Vagina (tissue), 2 donors: ENCODE results near the gene C10orf143. TPM values are rescaled to one million over a fixed set of nuclear protein-coding genes. Genes with fewer than 3 reads are reported as not detected.

Experiments
- DNase-seq, 2 donors: peaks; one replicate each; pipeline ENCODE4 v3.0.0-alpha.2; 2017; ENCODE audit errors: extremely low spot score in 2 of 2
- H3K27ac ChIP-seq: fragments of 200-600 bp; sonication (generic); one replicate; pipeline ENCODE4 v1.5.1; 2019
- H3K27me3 ChIP-seq: fragments of 200-600 bp; sonication (generic); one replicate; pipeline ENCODE4 v1.5.1; 2019
- H3K36me3 ChIP-seq, 2 donors: fragments of 200-600 bp; sonication (generic); one replicate each; pipeline ENCODE4 v1.5.1; 2017 to 2019
- H3K4me1 ChIP-seq: fragments of 200-600 bp; sonication (generic); one replicate; pipeline ENCODE4 v1.5.1; 2019
- H3K4me3 ChIP-seq, 2 donors: fragments of 200-600 bp; sonication (generic); 1 replicate in 1 of 2; 2 replicates in 1 of 2; pipeline ENCODE4 v1.5.1; 2016 to 2019
- H3K9me3 ChIP-seq: fragments of 200-600 bp; sonication (generic); one replicate; pipeline ENCODE4 v1.5.1; 2019
- POLR2A ChIP-seq, 2 donors: fragments of 450-650 bp; IDR thresholded peaks; one replicate each; pipeline ENCODE4 v1.6.1; 2017; ENCODE audit warnings: antibody characterized with exemption in 2 of 2, mild to moderate bottlenecking in 2 of 2, moderate library complexity in 2 of 2
- POLR2AphosphoS5 ChIP-seq, 2 donors: sonication (generic); formaldehyde crosslinking; IDR thresholded peaks; one replicate each; pipeline ENCODE4 v1.9.0; 2017; ENCODE audit warnings: antibody characterized with exemption in 2 of 2, mild to moderate bottlenecking in 2 of 2, low read depth in 1 of 2; ENCODE audit not compliant: insufficient read depth in 1 of 2
- intact Hi-C: fragments of 100-400 bp; cut with DNase I; formaldehyde crosslinking; loops from one replicate; pipeline ENCODE4 v1.15.1; 2023
- total RNA-seq: library from RNA; depleted of rRNA; stranded (reverse); fragments of >200 nt; gene quantifications from one replicate; pipeline ENCODE4 v1.2.3, GENCODE V29; 2016
- TF ChIP-seq, protein P1 (sequence below), 3 experiments: fragments of 450-650 bp in 2 of 3; fragments of 200-600 bp in 1 of 3; sonication (generic) in 1 of 3; IDR thresholded peaks; one replicate each; pipeline ENCODE4 v1.5.1; 2017 to 2019; ENCODE audit warnings: antibody characterized with exemption in 3 of 3, mild to moderate bottlenecking in 2 of 3, moderate library complexity in 2 of 3

C10orf143 gene
- total RNA-seq, 1 donor from 2014 or later, result 0.74 TPM

DNA sequence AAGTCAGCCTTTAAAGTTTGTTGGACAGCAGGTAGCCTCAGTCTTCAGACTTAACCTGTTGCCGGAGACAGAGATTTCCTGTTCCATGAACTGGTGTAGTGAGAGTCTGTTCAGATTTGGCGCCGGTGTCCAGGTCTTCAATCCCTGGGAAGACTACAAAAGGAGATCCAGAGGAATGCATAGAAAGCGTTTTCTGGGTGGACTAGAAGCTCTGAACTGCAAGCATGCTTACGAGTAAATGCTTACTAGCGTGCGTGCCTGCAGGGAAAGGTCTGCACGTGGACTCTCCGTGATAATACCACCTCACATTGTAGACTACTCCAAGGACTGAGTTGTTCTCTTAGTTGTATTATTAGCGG, 26.4 kb upstream of the C10orf143 start:
- TF ChIP-seq POLR2A (IDR thresholded peaks at IDR 0.05) (no peak), POLR2AphosphoS5 (IDR thresholded peaks at IDR 0.05; ENCODE audit: insufficient read depth in 1 of 2, low read depth in 1 of 2) (no peak)
- TF ChIP-seq, protein P1, sequence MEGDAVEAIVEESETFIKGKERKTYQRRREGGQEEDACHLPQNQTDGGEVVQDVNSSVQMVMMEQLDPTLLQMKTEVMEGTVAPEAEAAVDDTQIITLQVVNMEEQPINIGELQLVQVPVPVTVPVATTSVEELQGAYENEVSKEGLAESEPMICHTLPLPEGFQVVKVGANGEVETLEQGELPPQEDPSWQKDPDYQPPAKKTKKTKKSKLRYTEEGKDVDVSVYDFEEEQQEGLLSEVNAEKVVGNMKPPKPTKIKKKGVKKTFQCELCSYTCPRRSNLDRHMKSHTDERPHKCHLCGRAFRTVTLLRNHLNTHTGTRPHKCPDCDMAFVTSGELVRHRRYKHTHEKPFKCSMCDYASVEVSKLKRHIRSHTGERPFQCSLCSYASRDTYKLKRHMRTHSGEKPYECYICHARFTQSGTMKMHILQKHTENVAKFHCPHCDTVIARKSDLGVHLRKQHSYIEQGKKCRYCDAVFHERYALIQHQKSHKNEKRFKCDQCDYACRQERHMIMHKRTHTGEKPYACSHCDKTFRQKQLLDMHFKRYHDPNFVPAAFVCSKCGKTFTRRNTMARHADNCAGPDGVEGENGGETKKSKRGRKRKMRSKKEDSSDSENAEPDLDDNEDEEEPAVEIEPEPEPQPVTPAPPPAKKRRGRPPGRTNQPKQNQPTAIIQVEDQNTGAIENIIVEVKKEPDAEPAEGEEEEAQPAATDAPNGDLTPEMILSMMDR (IDR thresholded peaks at IDR 0.05), result no peak
- no peaks in the 10 kb centered on the region for H3K9me3 ChIP-seq
- H3K36me3 ChIP-seq, result no peaks in the 10 kb centered on the region
- intact Hi-C loops, result no loop called here
- H3K27ac ChIP-seq, result peak overlapping the region; percentile 86
- no peaks in the 10 kb centered on the region for H3K27me3 ChIP-seq
- DNase-seq, result no peak
- H3K4me3 ChIP-seq, result peak overlapping the region; percentile 79 to 100
- H3K4me1 ChIP-seq, result peaks cover 57% of the 10 kb centered on the region

DNA sequence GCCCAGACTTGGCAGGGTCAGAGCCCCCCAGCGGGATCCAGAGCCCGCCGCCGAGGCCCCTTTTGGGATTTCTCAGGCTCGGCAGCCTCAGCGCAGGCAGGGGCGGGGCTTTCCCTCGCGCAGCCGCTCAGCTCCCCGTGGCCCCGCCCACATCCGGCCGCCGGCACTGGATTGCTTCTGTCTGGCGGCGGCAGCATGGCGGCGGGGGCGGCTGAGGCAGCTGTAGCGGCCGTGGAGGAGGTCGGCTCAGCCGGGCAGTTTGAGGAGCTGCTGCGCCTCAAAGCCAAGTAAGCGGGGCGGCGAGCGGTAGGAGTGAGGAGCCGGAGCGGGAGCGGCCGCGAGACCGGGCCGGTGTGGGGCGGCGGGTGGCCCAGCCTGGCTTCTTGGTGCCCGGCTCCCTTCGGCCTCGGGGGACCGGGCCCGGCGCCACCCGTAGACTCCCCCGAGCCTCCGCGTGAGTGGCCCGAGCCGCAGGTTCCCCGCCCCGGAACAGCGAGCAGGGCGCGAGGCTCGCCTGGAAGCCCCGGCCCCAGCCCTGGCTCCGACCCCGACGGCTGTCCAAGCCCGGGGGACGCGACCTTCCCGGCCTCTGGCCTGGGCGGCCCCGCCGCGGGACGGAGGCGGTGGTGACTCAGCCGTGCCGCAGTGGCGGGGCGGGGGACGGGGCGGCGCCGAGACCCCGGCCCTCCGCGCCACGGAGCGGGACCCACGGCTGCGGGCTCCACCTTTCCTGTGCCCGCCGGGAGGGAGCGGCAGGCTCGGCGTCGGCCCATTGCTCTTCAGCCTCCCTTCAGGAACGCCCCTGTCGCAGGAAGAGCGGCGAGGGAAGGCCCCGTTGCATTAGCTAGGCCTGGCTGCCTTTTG, 25.8 kb upstream of the C10orf143 start, which contains the start of gene GLRX3:
Gene GLRX3, plus strand, starts transcription at position 166 of the 864 bp plus-strand sequence. Its CDS starts 30 bp downstream, at position 196.
- Histone ChIP-seq H3K4me3 (peak within 1 kb of the TSS; percentile 79 to 100), H3K36me3 (no peaks in the 10 kb centered on the region), H3K27me3 (no peaks in the 10 kb centered on the region), H3K9me3 (no peaks in the 10 kb centered on the region), H3K27ac (peak within 1 kb of the TSS; percentile 86), H3K4me1 (peaks cover 52% of the 10 kb centered on the region)
- intact Hi-C loops, result no loop called here
- TF ChIP-seq POLR2A (IDR thresholded peaks at IDR 0.05) (no peak), POLR2AphosphoS5 (IDR thresholded peaks at IDR 0.05; ENCODE audit: insufficient read depth in 1 of 2, low read depth in 1 of 2) (peak in 1 of 2 donors; percentile 83)
- TF ChIP-seq, protein P1 (IDR thresholded peaks at IDR 0.05), result peak in 1 of 3 experiments; percentile 20
- DNase-seq, result no peak

DNA sequence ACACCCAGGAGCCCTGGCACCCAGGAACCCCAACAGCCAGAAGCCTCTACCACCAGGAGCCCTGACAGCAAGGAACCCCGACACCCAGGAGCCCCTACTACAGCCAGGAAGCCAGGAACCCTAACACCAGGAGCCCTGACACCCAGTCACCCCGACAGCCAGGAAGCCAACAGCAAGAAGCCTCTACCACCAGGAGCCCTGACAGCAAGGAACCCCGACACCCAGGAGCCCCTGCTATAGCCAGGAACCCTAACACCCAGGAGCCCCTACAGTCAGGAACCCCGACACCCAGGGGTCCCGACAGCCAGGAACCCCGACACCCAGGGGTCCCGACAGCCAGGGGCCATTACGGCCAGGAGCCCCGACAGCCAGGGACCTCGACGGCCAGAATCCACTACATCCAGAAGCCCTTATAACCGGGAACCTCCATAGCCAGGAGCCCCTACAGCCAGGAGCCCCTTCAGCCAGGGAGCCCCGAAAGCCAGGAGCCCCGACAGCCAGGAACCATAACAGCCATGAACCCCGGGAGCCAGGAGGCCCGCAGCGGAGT, 25.1 kb upstream of the C10orf143 start:
- Histone ChIP-seq H3K27me3 (no peaks in the 10 kb centered on the region), H3K4me3 (peak overlapping the region; percentile 79 to 100), H3K27ac (peak overlapping the region; percentile 86), H3K4me1 (peaks cover 47% of the 10 kb centered on the region), H3K9me3 (no peaks in the 10 kb centered on the region), H3K36me3 (no peaks in the 10 kb centered on the region)
- intact Hi-C loops, result no loop called here
- no peak for DNase-seq
- TF ChIP-seq, protein P1 (IDR thresholded peaks at IDR 0.05), result no peak
- no peak for TF ChIP-seq POLR2A (IDR thresholded peaks at IDR 0.05)
- TF ChIP-seq POLR2AphosphoS5 (IDR thresholded peaks at IDR 0.05; ENCODE audit: insufficient read depth in 1 of 2, low read depth in 1 of 2), result no peak

DNA sequence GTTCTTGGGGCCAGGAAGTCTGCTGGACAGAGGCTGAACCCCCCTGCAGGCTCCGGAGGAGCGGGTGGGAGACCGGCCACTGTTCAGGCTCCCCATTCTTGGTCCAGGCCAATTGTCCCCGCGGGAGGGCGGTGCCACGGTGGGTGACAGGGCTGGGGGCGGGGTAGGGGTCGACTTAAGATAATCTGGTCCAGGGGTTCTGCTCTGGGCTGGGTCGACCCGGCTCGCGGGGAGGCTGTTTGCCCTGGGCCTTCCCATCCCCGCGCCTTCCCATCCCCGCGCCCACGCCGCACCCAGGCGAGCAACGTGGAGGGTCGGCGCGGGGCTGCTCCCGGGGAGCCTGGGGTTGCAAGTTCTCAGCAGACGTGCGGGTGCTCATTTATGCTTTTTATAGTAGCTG, 18.3 kb upstream of the C10orf143 start:
- H3K9me3 ChIP-seq, result no peaks in the 10 kb centered on the region
- no peaks in the 10 kb centered on the region for H3K36me3 ChIP-seq
- peaks cover 13% of the 10 kb centered on the region for H3K4me1 ChIP-seq
- H3K27me3 ChIP-seq, result no peaks in the 10 kb centered on the region
- peak overlapping the region in 1 of 2 donors; percentile 21 for H3K4me3 ChIP-seq
- DNase-seq, result no peak
- intact Hi-C loops, result no loop called here
- TF ChIP-seq POLR2AphosphoS5 (IDR thresholded peaks at IDR 0.05; ENCODE audit: insufficient read depth in 1 of 2, low read depth in 1 of 2) (no peak), POLR2A (IDR thresholded peaks at IDR 0.05) (no peak)
- TF ChIP-seq, protein P1 (IDR thresholded peaks at IDR 0.05), result no peak
- no peak overlapping the region for H3K27ac ChIP-seq
